NB4 (cell line): ENCODE measurements around the gene GRM5.
"Not testable (repeated sequence)": the region's sequence is repeated elsewhere in the genome, so short reads cannot be mapped to it uniquely, and the experiment has no call there.

ENCODE experiments used
- POLR2A ChIP-seq: IDR thresholded peaks from 2 replicates; pipeline ENCODE4 v1.6.1; 2011; ENCODE audit warnings: mild to moderate bottlenecking; ENCODE audit not compliant: insufficient read length; ENCODE audit errors: extremely low read depth
- TF ChIP-seq, protein P1 (sequence below): IDR thresholded peaks from one replicate; pipeline ENCODE4 v1.5.1; 2012; ENCODE audit warnings: low read depth, low read length
- TF ChIP-seq, protein P2 (sequence below): IDR thresholded peaks from 2 replicates; pipeline ENCODE4 v1.6.1; 2011; ENCODE audit warnings: low read depth, low read length

DNA sequence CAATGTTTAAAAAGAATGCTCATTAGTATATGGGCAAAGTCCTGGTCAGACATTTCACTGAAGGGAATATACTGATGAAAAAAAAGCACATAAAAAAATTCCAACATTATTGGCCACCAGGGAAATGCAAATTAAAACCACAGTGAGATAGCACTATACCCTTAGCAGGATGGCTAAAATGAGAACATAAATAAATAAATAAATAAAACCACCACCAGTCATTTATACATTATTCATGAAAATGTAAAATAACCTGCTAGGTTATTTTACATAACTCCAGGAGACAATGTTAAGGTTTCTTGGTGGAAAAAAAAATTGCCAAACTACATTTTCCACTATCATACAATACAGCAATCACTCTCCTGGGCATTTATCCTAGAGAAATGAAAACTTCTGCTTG is 64.9 kb downstream of the GRM5 start:
- TF ChIP-seq, protein P1, sequence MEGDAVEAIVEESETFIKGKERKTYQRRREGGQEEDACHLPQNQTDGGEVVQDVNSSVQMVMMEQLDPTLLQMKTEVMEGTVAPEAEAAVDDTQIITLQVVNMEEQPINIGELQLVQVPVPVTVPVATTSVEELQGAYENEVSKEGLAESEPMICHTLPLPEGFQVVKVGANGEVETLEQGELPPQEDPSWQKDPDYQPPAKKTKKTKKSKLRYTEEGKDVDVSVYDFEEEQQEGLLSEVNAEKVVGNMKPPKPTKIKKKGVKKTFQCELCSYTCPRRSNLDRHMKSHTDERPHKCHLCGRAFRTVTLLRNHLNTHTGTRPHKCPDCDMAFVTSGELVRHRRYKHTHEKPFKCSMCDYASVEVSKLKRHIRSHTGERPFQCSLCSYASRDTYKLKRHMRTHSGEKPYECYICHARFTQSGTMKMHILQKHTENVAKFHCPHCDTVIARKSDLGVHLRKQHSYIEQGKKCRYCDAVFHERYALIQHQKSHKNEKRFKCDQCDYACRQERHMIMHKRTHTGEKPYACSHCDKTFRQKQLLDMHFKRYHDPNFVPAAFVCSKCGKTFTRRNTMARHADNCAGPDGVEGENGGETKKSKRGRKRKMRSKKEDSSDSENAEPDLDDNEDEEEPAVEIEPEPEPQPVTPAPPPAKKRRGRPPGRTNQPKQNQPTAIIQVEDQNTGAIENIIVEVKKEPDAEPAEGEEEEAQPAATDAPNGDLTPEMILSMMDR: not testable (repeated sequence)
- TF ChIP-seq POLR2A: not testable (repeated sequence)
- TF ChIP-seq, protein P2, sequence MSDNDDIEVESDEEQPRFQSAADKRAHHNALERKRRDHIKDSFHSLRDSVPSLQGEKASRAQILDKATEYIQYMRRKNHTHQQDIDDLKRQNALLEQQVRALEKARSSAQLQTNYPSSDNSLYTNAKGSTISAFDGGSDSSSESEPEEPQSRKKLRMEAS: not testable (repeated sequence)
